Umbilical cord (tissue), 2 donors: ENCODE data around the gene ANKRD60. TPM values are rescaled to one million over a fixed set of nuclear protein-coding genes. Genes with fewer than 3 reads are reported as not detected.

Experiments used
- DNase-seq: peaks from one replicate; pipeline ENCODE4 v3.0.0-alpha.2; 2015; ENCODE audit warnings: low spot score
- total RNA-seq: library from RNA; depleted of rRNA; stranded (reverse); fragments of >200 nt; gene quantifications from one replicate; pipeline ENCODE4 v1.2.3, GENCODE V29; 2014; ENCODE audit warnings: low replicate concordance; ENCODE audit not compliant: insufficient read depth

ANKRD60 gene
- total RNA-seq, 1 donor from 2014 or later, result not detected

GRCh38 chr20:58194175-58194791 is 34.2 kb downstream of the ANKRD60 start:
- no peak for DNase-seq

- DNase-seq, result no peak
Measured at GRCh38 chr20:58192567-58192966, 35.9 kb downstream of the ANKRD60 start.

- no peak for DNase-seq
Measured at GRCh38 chr20:58192065-58192464, 36.4 kb downstream of the ANKRD60 start.

GRCh38 chr20:58188527-58188926 is 39.9 kb downstream of the ANKRD60 start:
- no peak for DNase-seq

GRCh38 chr20:58184984-58185383 is 43.5 kb downstream of the ANKRD60 start:
- no peak for DNase-seq

GRCh38 chr20:58184063-58184462 is 44.4 kb downstream of the ANKRD60 start:
- no peak for DNase-seq

- DNase-seq, result no peak
Measured at GRCh38 chr20:58182521-58183140, 45.8 kb downstream of the ANKRD60 start.

GRCh38 chr20:58179432-58180099 is 48.9 kb downstream of the ANKRD60 start:
- peak; percentile 62 for DNase-seq

GRCh38 chr20:58179083-58179431 is 49.4 kb downstream of the ANKRD60 start:
- DNase-seq, result no peak

- DNase-seq, result peak; percentile 34
Measured at GRCh38 chr20:58177799-58178198, 50.7 kb downstream of the ANKRD60 start.

GRCh38 chr20:58175836-58176235 is 52.6 kb downstream of the ANKRD60 start:
- DNase-seq, result no peak

- no peak for DNase-seq
Measured at GRCh38 chr20:58175425-58175824, 53.0 kb downstream of the ANKRD60 start.

- DNase-seq, result peak; percentile 84
Measured at GRCh38 chr20:58174708-58175280, 53.7 kb downstream of the ANKRD60 start.

GRCh38 chr20:58173930-58174707 is 54.3 kb downstream of the ANKRD60 start:
- peak; percentile 81 for DNase-seq

GRCh38 chr20:58173091-58173490 is 55.4 kb downstream of the ANKRD60 start:
- no peak for DNase-seq

- DNase-seq, result no peak
Measured at GRCh38 chr20:58171796-58172425, 56.5 kb downstream of the ANKRD60 start.

- DNase-seq, result no peak
Measured at GRCh38 chr20:58169450-58169849, 59.0 kb downstream of the ANKRD60 start.

GRCh38 chr20:58168843-58169242 is 59.6 kb downstream of the ANKRD60 start:
- DNase-seq, result no peak

- no peak for DNase-seq
Measured at GRCh38 chr20:58167759-58168158, 60.7 kb downstream of the ANKRD60 start.
